Posterior vena cava (tissue), 2 donors: ENCODE measurements around the gene PMF1. TPM values are rescaled to one million over a fixed set of nuclear protein-coding genes. Genes with fewer than 3 reads are reported as not detected.

Experiments
- DNase-seq: peaks from one replicate; pipeline ENCODE4 v3.0.0-alpha.2; 2020; ENCODE audit warnings: low spot score
- intact Hi-C, 2 donors: fragments of 100-400 bp; cut with DNase I; formaldehyde crosslinking; loops; one replicate each; pipeline versions ENCODE4 v1.14.1 to v1.14.2; 2022 to 2023
- total RNA-seq, 2 donors: library from RNA; stranded (reverse); fragmentation: NEBNext Ultra II Directional; extraction: Animal tissue kit (Norgen Biotek cat#: 25700); gene quantifications; one replicate each; pipeline ENCODE4 v1.2.1, GENCODE V29; 2021
- donor health status: DM: yes; HTN: yes; CAD: no.
- donor health status: DM: yes; HTN: yes; CAD: no.

PMF1 gene
- total RNA-seq, 2 donors from 2014 or later = 31.8 to 34.6 TPM

DNA sequence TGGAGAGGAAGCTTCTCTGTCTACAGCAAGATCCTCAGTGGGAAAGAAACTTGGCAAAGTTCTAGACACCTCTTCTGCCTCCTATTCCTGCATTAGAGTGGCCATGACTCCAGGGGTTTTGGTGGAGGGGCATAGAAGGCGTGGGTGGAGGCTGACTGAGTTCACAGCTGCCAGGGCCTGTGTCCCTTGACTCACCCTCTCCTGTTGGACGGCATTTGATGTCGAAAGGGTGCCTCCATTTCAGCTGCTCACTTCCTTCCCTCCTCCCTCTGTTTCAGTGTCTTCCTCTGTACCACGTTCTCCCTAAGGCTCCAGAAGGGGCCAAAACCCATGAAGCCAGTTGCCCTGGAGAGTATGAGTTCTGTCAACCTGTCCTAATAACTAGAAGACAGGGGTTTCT is 72.0 kb downstream of the PMF1 start:
- intact Hi-C loops = loop anchor here in 1 of 2 donors (5.0 kb wide), 1 partner anchor 1967 kb away; no protein-coding TSS in a partner anchor
- DNase-seq = no peak

DNA sequence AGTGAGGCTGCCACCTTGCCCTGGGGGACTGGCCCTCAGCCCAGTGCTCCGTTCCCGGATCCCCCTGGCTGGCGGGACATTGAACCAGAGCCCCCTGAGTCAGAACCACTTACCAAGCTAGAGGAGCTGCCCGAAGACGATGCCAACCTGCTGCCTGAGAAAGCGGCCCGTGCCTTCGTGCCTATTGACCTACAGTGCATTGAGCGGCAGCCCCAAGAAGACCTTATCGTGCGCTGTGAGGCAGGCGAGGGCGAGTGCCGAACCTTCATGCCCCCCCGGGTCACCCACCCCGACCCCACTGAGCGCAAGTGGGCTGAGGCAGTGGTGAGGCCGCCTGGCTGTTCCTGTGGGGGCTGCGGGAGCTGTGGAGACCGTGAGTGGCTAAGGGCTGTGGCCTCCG is 72.6 kb downstream of the PMF1 start:
- intact Hi-C loops = loop anchor here in 1 of 2 donors (5.0 kb wide), 1 partner anchor 1968 kb away; no protein-coding TSS in a partner anchor
- no peak for DNase-seq

DNA sequence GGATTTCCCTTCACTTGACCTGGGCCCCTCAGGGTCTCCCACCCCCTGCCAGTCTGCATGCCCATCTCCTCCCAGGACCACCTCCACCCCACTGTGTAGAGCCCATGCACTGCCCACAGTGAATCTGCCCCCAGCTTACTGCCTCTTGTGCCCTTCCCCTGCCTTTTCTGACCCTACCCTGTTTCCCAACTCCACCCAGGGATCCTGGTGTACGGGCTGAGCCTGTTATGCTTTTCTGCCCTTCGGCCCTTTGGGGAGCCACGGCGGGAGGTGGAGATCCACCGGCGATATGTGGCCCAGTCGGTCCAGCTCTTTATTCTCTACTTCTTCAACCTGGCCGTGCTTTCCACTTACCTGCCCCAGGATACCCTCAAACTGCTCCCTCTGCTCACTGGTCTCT is 73.3 kb downstream of the PMF1 start:
- intact Hi-C loops = loop anchor here in 1 of 2 donors (5.0 kb wide), 1 partner anchor 1969 kb away; no protein-coding TSS in a partner anchor
- no peak for DNase-seq

Other genes with a start within 250 kb of the PMF1 start
- gene ARHGEF2, start 234.5 kb upstream of the PMF1 start, total RNA-seq = 100 to 1,000 TPM; 138 to 161 TPM
- 100 to 1,000 TPM; 147 to 173 TPM for gene SSR2, start 192.1 kb upstream of the PMF1 start, total RNA-seq
- gene UBQLN4, start 159.2 kb upstream of the PMF1 start, total RNA-seq = 10 to 100 TPM; 18.0 to 29.1 TPM
- 10 to 100 TPM; 34.7 to 38.4 TPM for gene LAMTOR2, start 158.2 kb upstream of the PMF1 start, total RNA-seq
- not detected for gene RAB25, start 151.8 kb upstream of the PMF1 start, total RNA-seq
- gene MEX3A, start 130.5 kb upstream of the PMF1 start, total RNA-seq = under 1 TPM; 0.23 to 0.76 TPM
- 100 to 1,000 TPM; 500 to 599 TPM for gene LMNA, start 98.3 kb upstream of the PMF1 start, total RNA-seq
- gene SEMA4A, start 59.4 kb upstream of the PMF1 start, total RNA-seq = 1 to 10 TPM; 5.8 to 8.0 TPM
- 10 to 100 TPM; 16.1 to 21.2 TPM for gene SLC25A44, start 18.9 kb upstream of the PMF1 start, total RNA-seq
- gene BGLAP, start 29.2 kb downstream of the PMF1 start, total RNA-seq = under 1 TPM in 1 of 2 donors, not detected in 1; 0.71 TPM
- gene PAQR6, start 35.0 kb downstream of the PMF1 start, total RNA-seq = 1 to 10 TPM in 1 of 2 donors, under 1 TPM in 1; 0.43 to 1.9 TPM
- gene SMG5, start 69.8 kb downstream of the PMF1 start, total RNA-seq = 10 to 100 TPM; 44.0 to 50.9 TPM
- gene TMEM79, start 71.3 kb downstream of the PMF1 start, total RNA-seq = 1 to 10 TPM; 1.6 to 2.7 TPM
- gene GLMP, start 82.7 kb downstream of the PMF1 start, total RNA-seq = 10 to 100 TPM; 34.2 to 51.5 TPM
- gene VHLL, start 86.3 kb downstream of the PMF1 start, total RNA-seq = not detected
- gene CCT3, start 125.3 kb downstream of the PMF1 start, total RNA-seq = 100 to 1,000 TPM; 124 to 133 TPM
- not detected for gene TSACC, start 125.5 kb downstream of the PMF1 start, total RNA-seq
- not detected for gene RHBG, start 156.2 kb downstream of the PMF1 start, total RNA-seq